ENCODE results near the gene CACNA1E. TPM values are rescaled to one million over a fixed set of nuclear protein-coding genes. Genes with fewer than 3 reads are reported as not detected.

The CACNA1E gene
- total and polyA plus RNA-seq, 2 experiments from 2014 or later, result 0.32 to 1.1 TPM

DNA sequence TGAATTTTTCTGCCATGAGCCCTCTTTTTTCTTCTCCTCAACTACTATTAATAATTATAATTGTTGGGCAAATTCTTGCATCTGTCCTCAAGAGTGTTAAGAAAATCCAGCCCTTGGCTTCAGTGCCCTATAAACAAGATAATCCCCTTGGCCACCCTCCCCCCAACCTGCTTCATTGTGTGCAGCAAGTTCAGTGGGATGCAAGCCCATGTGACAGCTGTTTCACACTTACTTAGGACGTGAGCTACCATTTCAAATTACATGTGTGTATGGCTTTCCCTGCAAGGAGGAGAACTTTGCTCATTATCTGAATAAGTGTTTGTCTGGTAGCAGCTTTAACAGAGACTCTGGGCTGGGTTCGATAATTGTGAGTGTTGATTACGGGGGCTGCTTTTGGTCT, 276.2 kb downstream of the CACNA1E start:
- Histone ChIP-seq H3K27ac (ENCODE audit: low read depth) (no peak overlapping the region), H3K79me2 (replicated peaks; ENCODE audit: insufficient read depth) (no peaks in the 10 kb centered on the region), H4K20me1 (replicated peaks; ENCODE audit: insufficient read depth) (no peaks in the 10 kb centered on the region), H3K36me3 (ENCODE audit: insufficient read depth) (no peaks in the 10 kb centered on the region), H3K9me2 (ENCODE audit: insufficient read depth) (peaks cover 7% of the 10 kb centered on the region), H3K4me1 (ENCODE audit: insufficient read depth) (0 out of 2 replicates have a peak, but pooled peaks cover 3% of the 10 kb centered on the region), H3K27me3 (ENCODE audit: insufficient read depth) (no peaks in the 10 kb centered on the region), H3F3A (replicated peaks; ENCODE audit: low read depth) (no peaks in the 10 kb centered on the region), H3K4me2 (no peak overlapping the region), H2AFZ (no peak overlapping the region), H3K4me3 (no peak overlapping the region)
- Mint-ChIP-seq H3K4me3 (no peak overlapping the region), H3K27me3 (ENCODE audit: insufficient read depth, low read depth, poor library complexity) (no peaks in the 10 kb centered on the region), H3K36me3 (ENCODE audit: low read depth) (no peaks in the 10 kb centered on the region), H3K9me3 (no peaks in the 10 kb centered on the region), H3K4me1 (no peaks in the 10 kb centered on the region), H3K27ac (no peak overlapping the region)
- no peak for DNase-seq (ENCODE audit: low spot score)
- no peak for ATAC-seq
- no peak for TF ChIP-seq POLR2AphosphoS5 (IDR thresholded peaks at IDR 0.05; ENCODE audit: low read depth)

DNA sequence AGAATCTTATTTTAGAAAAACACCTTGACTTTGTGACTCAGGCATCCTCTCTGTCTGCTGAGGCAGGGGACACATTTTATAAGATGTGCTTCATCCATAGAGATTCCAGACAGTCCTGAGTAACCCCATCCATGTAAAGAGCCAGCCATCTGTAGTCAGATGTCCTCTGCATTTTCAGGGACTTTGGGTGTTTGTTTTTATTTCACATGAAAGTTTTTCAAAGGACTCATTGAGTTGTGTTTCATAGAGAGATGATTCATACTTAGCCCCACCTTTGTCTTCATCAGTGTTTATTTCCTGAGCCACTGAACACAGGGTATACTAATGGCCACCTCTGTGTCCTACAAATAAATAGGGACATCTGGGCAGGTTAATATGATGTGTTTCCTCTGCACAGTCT, 280.4 kb downstream of the CACNA1E start:
- H3K4me3 ChIP-seq, result no peak overlapping the region
- H3K36me3 Mint-ChIP-seq (ENCODE audit: low read depth), result no peaks in the 10 kb centered on the region
- H3K9me2 ChIP-seq (ENCODE audit: insufficient read depth), result no peaks in the 10 kb centered on the region
- H3K4me1 ChIP-seq (ENCODE audit: insufficient read depth), result 0 out of 2 replicates have a peak, but pooled peaks cover 3% of the 10 kb centered on the region
- DNase-seq (ENCODE audit: low spot score) (no peak), ATAC-seq (no peak)
- H3K27ac Mint-ChIP-seq, result no peak overlapping the region
- H3K9me3 Mint-ChIP-seq, result no peaks in the 10 kb centered on the region
- no peaks in the 10 kb centered on the region for H4K20me1 ChIP-seq (replicated peaks; ENCODE audit: insufficient read depth)
- H3K27me3 ChIP-seq (ENCODE audit: insufficient read depth), result no peaks in the 10 kb centered on the region
- TF ChIP-seq EZH2phosphoT487 (IDR thresholded peaks at IDR 0.05; ENCODE audit: unreplicated experiment) (no peak), ZNF331 (CRISPR knock-in tag; IDR thresholded peaks at IDR 0.05; ENCODE audit: low read depth) (no peak)
- no peaks in the 10 kb centered on the region for H3K4me1 Mint-ChIP-seq
- H3K27ac ChIP-seq (ENCODE audit: low read depth), result no peak overlapping the region
- no peak overlapping the region for H3K4me2 ChIP-seq
- H2AFZ ChIP-seq, result no peak overlapping the region
- no peak overlapping the region for H3K4me3 Mint-ChIP-seq
- H3F3A ChIP-seq (replicated peaks; ENCODE audit: low read depth), result no peaks in the 10 kb centered on the region
- H3K27me3 Mint-ChIP-seq (ENCODE audit: insufficient read depth, low read depth, poor library complexity), result peaks cover 2% of the 10 kb centered on the region
- no peaks in the 10 kb centered on the region for H3K36me3 ChIP-seq (ENCODE audit: insufficient read depth)
- no peaks in the 10 kb centered on the region for H3K79me2 ChIP-seq (replicated peaks; ENCODE audit: insufficient read depth)

DNA sequence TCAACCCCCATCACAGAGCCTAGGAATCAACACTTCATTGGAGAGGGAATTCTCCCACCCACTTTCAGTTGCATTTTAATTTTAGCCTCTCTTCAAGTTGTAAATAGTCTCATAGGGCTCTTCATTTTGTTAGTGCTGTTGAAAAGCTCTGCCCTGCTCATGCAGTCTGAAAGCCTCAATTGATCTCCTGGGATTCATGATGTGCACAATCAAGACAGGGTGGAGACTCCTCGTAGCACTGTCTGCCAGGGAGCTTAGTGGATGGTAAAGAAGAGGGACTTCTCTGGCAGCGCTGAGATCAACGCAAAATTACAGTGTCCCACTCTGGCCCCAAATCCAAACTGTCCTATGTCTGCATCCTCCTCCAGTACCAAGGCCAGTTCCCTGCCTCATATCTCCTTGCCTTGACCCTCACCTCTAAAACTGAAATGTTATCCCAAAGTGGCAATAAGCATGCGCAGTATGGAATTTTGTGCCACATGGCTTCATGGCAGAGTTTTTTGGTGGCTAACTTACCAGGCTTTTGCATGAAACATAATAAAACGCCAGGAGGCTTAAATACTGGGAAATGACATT, 282.2 kb downstream of the CACNA1E start:
- DNase-seq (ENCODE audit: low spot score) (no peak), ATAC-seq (no peak)
- Histone ChIP-seq H3F3A (replicated peaks; ENCODE audit: low read depth) (no peaks in the 10 kb centered on the region), H2AFZ (no peak overlapping the region), H3K4me3 (no peak overlapping the region), H3K79me2 (replicated peaks; ENCODE audit: insufficient read depth) (no peaks in the 10 kb centered on the region), H3K4me2 (no peak overlapping the region), H3K36me3 (ENCODE audit: insufficient read depth) (no peaks in the 10 kb centered on the region), H3K27me3 (ENCODE audit: insufficient read depth) (no peaks in the 10 kb centered on the region), H3K4me1 (ENCODE audit: insufficient read depth) (no peaks in the 10 kb centered on the region), H3K9me2 (ENCODE audit: insufficient read depth) (no peaks in the 10 kb centered on the region), H4K20me1 (replicated peaks; ENCODE audit: insufficient read depth) (no peaks in the 10 kb centered on the region), H3K27ac (ENCODE audit: low read depth) (no peak overlapping the region)
- H3K27ac Mint-ChIP-seq, result no peak overlapping the region
- H3K36me3 Mint-ChIP-seq (ENCODE audit: low read depth), result no peaks in the 10 kb centered on the region
- H3K4me3 Mint-ChIP-seq, result no peak overlapping the region
- no peaks in the 10 kb centered on the region for H3K4me1 Mint-ChIP-seq
- peaks cover 2% of the 10 kb centered on the region for H3K27me3 Mint-ChIP-seq (ENCODE audit: insufficient read depth, low read depth, poor library complexity)
- H3K9me3 Mint-ChIP-seq, result no peaks in the 10 kb centered on the region
- TF ChIP-seq, protein P1, sequence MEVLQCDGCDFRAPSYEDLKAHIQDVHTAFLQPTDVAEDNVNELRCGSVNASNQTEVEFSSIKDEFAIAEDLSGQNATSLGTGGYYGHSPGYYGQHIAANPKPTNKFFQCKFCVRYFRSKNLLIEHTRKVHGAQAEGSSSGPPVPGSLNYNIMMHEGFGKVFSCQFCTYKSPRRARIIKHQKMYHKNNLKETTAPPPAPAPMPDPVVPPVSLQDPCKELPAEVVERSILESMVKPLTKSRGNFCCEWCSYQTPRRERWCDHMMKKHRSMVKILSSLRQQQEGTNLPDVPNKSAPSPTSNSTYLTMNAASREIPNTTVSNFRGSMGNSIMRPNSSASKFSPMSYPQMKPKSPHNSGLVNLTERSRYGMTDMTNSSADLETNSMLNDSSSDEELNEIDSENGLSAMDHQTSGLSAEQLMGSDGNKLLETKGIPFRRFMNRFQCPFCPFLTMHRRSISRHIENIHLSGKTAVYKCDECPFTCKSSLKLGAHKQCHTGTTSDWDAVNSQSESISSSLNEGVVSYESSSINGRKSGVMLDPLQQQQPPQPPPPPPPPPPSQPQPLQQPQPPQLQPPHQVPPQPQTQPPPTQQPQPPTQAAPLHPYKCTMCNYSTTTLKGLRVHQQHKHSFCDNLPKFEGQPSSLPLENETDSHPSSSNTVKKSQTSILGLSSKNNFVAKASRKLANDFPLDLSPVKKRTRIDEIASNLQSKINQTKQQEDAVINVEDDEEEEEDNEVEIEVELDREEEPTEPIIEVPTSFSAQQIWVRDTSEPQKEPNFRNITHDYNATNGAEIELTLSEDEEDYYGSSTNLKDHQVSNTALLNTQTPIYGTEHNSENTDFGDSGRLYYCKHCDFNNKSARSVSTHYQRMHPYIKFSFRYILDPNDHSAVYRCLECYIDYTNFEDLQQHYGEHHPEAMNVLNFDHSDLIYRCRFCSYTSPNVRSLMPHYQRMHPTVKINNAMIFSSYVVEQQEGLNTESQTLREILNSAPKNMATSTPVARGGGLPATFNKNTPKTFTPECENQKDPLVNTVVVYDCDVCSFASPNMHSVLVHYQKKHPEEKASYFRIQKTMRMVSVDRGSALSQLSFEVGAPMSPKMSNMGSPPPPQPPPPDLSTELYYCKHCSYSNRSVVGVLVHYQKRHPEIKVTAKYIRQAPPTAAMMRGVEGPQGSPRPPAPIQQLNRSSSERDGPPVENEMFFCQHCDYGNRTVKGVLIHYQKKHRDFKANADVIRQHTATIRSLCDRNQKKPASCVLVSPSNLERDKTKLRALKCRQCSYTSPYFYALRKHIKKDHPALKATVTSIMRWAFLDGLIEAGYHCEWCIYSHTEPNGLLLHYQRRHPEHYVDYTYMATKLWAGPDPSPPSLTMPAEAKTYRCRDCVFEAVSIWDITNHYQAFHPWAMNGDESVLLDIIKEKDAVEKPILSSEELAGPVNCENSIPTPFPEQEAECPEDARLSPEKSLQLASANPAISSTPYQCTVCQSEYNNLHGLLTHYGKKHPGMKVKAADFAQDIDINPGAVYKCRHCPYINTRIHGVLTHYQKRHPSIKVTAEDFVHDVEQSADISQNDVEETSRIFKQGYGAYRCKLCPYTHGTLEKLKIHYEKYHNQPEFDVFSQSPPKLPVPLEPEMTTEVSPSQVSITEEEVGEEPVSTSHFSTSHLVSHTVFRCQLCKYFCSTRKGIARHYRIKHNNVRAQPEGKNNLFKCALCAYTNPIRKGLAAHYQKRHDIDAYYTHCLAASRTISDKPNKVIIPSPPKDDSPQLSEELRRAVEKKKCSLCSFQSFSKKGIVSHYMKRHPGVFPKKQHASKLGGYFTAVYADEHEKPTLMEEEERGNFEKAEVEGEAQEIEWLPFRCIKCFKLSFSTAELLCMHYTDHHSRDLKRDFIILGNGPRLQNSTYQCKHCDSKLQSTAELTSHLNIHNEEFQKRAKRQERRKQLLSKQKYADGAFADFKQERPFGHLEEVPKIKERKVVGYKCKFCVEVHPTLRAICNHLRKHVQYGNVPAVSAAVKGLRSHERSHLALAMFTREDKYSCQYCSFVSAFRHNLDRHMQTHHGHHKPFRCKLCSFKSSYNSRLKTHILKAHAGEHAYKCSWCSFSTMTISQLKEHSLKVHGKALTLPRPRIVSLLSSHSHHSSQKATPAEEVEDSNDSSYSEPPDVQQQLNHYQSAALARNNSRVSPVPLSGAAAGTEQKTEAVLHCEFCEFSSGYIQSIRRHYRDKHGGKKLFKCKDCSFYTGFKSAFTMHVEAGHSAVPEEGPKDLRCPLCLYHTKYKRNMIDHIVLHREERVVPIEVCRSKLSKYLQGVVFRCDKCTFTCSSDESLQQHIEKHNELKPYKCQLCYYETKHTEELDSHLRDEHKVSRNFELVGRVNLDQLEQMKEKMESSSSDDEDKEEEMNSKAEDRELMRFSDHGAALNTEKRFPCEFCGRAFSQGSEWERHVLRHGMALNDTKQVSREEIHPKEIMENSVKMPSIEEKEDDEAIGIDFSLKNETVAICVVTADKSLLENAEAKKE (CRISPR knock-in tag; IDR thresholded peaks at IDR 0.05), result no peak
- TF ChIP-seq, protein P2, sequence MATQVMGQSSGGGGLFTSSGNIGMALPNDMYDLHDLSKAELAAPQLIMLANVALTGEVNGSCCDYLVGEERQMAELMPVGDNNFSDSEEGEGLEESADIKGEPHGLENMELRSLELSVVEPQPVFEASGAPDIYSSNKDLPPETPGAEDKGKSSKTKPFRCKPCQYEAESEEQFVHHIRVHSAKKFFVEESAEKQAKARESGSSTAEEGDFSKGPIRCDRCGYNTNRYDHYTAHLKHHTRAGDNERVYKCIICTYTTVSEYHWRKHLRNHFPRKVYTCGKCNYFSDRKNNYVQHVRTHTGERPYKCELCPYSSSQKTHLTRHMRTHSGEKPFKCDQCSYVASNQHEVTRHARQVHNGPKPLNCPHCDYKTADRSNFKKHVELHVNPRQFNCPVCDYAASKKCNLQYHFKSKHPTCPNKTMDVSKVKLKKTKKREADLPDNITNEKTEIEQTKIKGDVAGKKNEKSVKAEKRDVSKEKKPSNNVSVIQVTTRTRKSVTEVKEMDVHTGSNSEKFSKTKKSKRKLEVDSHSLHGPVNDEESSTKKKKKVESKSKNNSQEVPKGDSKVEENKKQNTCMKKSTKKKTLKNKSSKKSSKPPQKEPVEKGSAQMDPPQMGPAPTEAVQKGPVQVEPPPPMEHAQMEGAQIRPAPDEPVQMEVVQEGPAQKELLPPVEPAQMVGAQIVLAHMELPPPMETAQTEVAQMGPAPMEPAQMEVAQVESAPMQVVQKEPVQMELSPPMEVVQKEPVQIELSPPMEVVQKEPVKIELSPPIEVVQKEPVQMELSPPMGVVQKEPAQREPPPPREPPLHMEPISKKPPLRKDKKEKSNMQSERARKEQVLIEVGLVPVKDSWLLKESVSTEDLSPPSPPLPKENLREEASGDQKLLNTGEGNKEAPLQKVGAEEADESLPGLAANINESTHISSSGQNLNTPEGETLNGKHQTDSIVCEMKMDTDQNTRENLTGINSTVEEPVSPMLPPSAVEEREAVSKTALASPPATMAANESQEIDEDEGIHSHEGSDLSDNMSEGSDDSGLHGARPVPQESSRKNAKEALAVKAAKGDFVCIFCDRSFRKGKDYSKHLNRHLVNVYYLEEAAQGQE (IDR thresholded peaks at IDR 0.05; ENCODE audit: unreplicated experiment), result peak; percentile 65
- TF ChIP-seq JUNB (IDR thresholded peaks at IDR 0.05; ENCODE audit: unreplicated experiment) (no peak), POLR2AphosphoS5 (IDR thresholded peaks at IDR 0.05; ENCODE audit: low read depth) (no peak)
